HG03460 (cell line): ENCODE measurements around the gene NCKAP5.

ENCODE experiments used
- ATAC-seq: cut with Tn5 transposase; IDR thresholded peaks from one replicate; pipeline ENCODE4 v1.9.1; 2021; ENCODE audit not compliant: unreplicated experiment

The NCKAP5 gene

GRCh38 chr2:132751836-132752235 is 816.4 kb downstream of the NCKAP5 start:
- ATAC-seq = no peak

GRCh38 chr2:132750606-132751005 is 817.7 kb downstream of the NCKAP5 start:
- no peak for ATAC-seq

GRCh38 chr2:132747046-132747445 is 821.2 kb downstream of the NCKAP5 start:
- peak; percentile 89 for ATAC-seq

GRCh38 chr2:132741754-132742153 is 826.5 kb downstream of the NCKAP5 start:
- no peak for ATAC-seq

GRCh38 chr2:132740081-132740720 is 828.1 kb downstream of the NCKAP5 start:
- ATAC-seq = no peak

GRCh38 chr2:132738223-132738622 is 830.0 kb downstream of the NCKAP5 start:
- ATAC-seq = no peak

- ATAC-seq = no peak
Observed at GRCh38 chr2:132736059-132736458, 832.2 kb downstream of the NCKAP5 start.

GRCh38 chr2:132734961-132735360 is 833.3 kb downstream of the NCKAP5 start:
- ATAC-seq = no peak

GRCh38 chr2:132733094-132733493 is 835.2 kb downstream of the NCKAP5 start:
- no peak for ATAC-seq

- ATAC-seq = no peak
Observed at GRCh38 chr2:132732694-132733093, 835.6 kb downstream of the NCKAP5 start.

- no peak for ATAC-seq
Observed at GRCh38 chr2:132731441-132731840, 836.8 kb downstream of the NCKAP5 start.

- ATAC-seq = no peak
Observed at GRCh38 chr2:132730611-132731010, 837.7 kb downstream of the NCKAP5 start.

GRCh38 chr2:132729522-132729921 is 838.7 kb downstream of the NCKAP5 start:
- ATAC-seq = no peak

- no peak for ATAC-seq
Observed at GRCh38 chr2:132726155-132726554, 842.1 kb downstream of the NCKAP5 start.

GRCh38 chr2:132725748-132726147 is 842.5 kb downstream of the NCKAP5 start:
- no peak for ATAC-seq

GRCh38 chr2:132725148-132725547 is 843.1 kb downstream of the NCKAP5 start:
- ATAC-seq = no peak

GRCh38 chr2:132721938-132722337 is 846.3 kb downstream of the NCKAP5 start:
- no peak for ATAC-seq

- no peak for ATAC-seq
Observed at GRCh38 chr2:132720393-132720792, 847.9 kb downstream of the NCKAP5 start.

GRCh38 chr2:132719480-132719879 is 848.8 kb downstream of the NCKAP5 start:
- ATAC-seq = no peak

- no peak for ATAC-seq
Observed at GRCh38 chr2:132716954-132717353, 851.3 kb downstream of the NCKAP5 start.

- ATAC-seq = no peak
Observed at GRCh38 chr2:132715386-132716351, 852.6 kb downstream of the NCKAP5 start.

- ATAC-seq = no peak
Observed at GRCh38 chr2:132703396-132703795, 864.9 kb downstream of the NCKAP5 start.
